Adrenal gland (tissue), 12 donors: Measurements from ENCODE around the gene CDK15. TPM values are rescaled to one million over a fixed set of nuclear protein-coding genes. Genes with fewer than 3 reads are reported as not detected.

Experiments used
- DNase-seq, 7 donors: peaks; one replicate each; pipeline ENCODE4 v3.0.0-alpha.2; 2019 to 2020
- H3K27ac ChIP-seq, 5 donors: fragments of 200-600 bp; sonication (generic) in 4 of 5; 1 replicate in 3 of 5; 2 replicates in 2 of 5; pipeline versions ENCODE4 v1.5.1 to v1.8.0; 2016 to 2020; ENCODE audit warnings: mild to moderate bottlenecking in 1 of 5
- H3K27me3 ChIP-seq: fragments of 200-600 bp; 2 replicates; pipeline ENCODE4 v1.8.0; 2021
- H3K36me3 ChIP-seq, 2 donors: fragments of 200-600 bp; replicated peaks in 1 of 2; 1 replicate in 1 of 2; 2 replicates in 1 of 2; pipeline versions ENCODE4 v1.5.1 to v1.8.0; 2018 to 2022
- H3K4me1 ChIP-seq, 2 donors: fragments of 200-600 bp; replicated peaks in 1 of 2; 1 replicate in 1 of 2; 2 replicates in 1 of 2; pipeline versions ENCODE4 v1.5.1 to v1.8.0; 2018 to 2021
- H3K4me3 ChIP-seq, 4 donors: fragments of 200-600 bp; sonication (generic) in 3 of 4; one replicate each; pipeline ENCODE4 v1.5.1; 2016 to 2018
- H3K9me3 ChIP-seq, 3 donors: fragments of 200-600 bp; sonication (generic) in 1 of 3; replicated peaks in 1 of 3; 1 replicate in 2 of 3; 2 replicates in 1 of 3; pipeline versions ENCODE4 v1.5.1 to v1.8.0; 2016 to 2021
- CTCF ChIP-seq, 6 experiments: fragments of 450-650 bp in 4 of 6; fragments of 200-600 bp in 2 of 6; sonication (generic) in 1 of 6; IDR thresholded peaks; 1 replicate in 5 of 6; 2 replicates in 1 of 6; pipeline versions ENCODE4 v1.5.1 to v1.8.0; 2016 to 2021; ENCODE audit warnings: antibody characterized with exemption in 6 of 6, mild to moderate bottlenecking in 2 of 6, moderate library complexity in 1 of 6
- POLR2A ChIP-seq, 2 donors: fragments of 450-650 bp; IDR thresholded peaks; one replicate each; pipeline ENCODE4 v1.6.1; 2017; ENCODE audit warnings: antibody characterized with exemption in 2 of 2, mild to moderate bottlenecking in 2 of 2, moderate library complexity in 1 of 2
- WGBS, 4 donors: extraction: QIAGEN DNeasy Blood & Tissue Kit in 2 of 4; methylation state at CpG; one replicate each; pipeline versions ENCODE4 v1.1.5 to v1.1.7; 2013 to 2017; 5-methylcytosine and 5-hydroxymethylcytosine counted together
- intact Hi-C, 2 donors: fragments of 100-400 bp; cut with DNase I; formaldehyde crosslinking; loops; one replicate each; pipeline versions ENCODE4 v1.14.1 to v1.15.0; 2022 to 2023
- polyA plus RNA-seq, 3 donors: library from polyadenylated mRNA; stranded (reverse); fragments of 200-250 nt in 2 of 3; fragments of 350-450 nt in 1 of 3; fragmentation: Illumina TruSeq in 1 of 3; extraction: RNeasy Lipid Tissue Mini Kit (QIAGEN cat#74804) in 1 of 3; gene quantifications; one replicate each; pipeline ENCODE4 v1.2.3, GENCODE V29; 2013 to 2014
- total RNA-seq, 9 donors: library from RNA; depleted of rRNA in 4 of 9; stranded (reverse); fragments of >200 nt in 4 of 9; fragments of 120-200 nt in 1 of 9; fragmentation: NEBNext Ultra II Directional in 1 of 9; extraction: Animal tissue kit (Norgen Biotek cat#: 25700) in 1 of 9; gene quantifications; one replicate each; pipeline versions ENCODE4 v1.1.0 to v1.2.4, GENCODE V29; 2013 to 2023
- donor health status: healthy with polysubstance abuse.
- donor health status: Bipolar disorder and iron deficiency.
- donor health status: DM: yes; HTN: yes; CAD: no.
- donor health status: DM: no; HTN: no; CAD: no.
- donor health status: DM: no; HTN: no; CAD: no.
- donor health status: DM: yes; HTN: yes; CAD: no.

The CDK15 gene
- total and polyA plus RNA-seq, 12 donors, result 0.06 to 1.2 (median 0.14) TPM; not detected in 1

GRCh38 chr2:201777043-201777442, 29.3 kb upstream of the CDK15 start:
- no peak for TF ChIP-seq POLR2A (IDR thresholded peaks at IDR 0.05)
- no peak for DNase-seq
- Histone ChIP-seq H3K27ac (no peak overlapping the region), H3K27me3 (no peaks in the 10 kb centered on the region), H3K4me1 (peaks cover 8 to 20% of the 10 kb centered on the region in 2 donors), H3K4me3 (no peak overlapping the region), H3K36me3 (no peaks in the 10 kb centered on the region), H3K9me3 (no peaks in the 10 kb centered on the region)
- intact Hi-C loops, result no loop called here

GRCh38 chr2:201777869-201778268, 28.5 kb upstream of the CDK15 start:
- intact Hi-C loops, result no loop called here
- peaks cover 8 to 20% of the 10 kb centered on the region in 2 donors for H3K4me1 ChIP-seq

GRCh38 chr2:201779901-201780673, 26.2 kb upstream of the CDK15 start:
- DNase-seq, result peak in 3 of 7 donors; percentile 32 to 63 (median 35)
- peak overlapping the region; percentile 22 to 90 (median 74) for H3K27ac ChIP-seq
- no peaks in the 10 kb centered on the region for H3K27me3 ChIP-seq
- peak overlapping the region; percentile 61 to 71 (median 64) for H3K4me3 ChIP-seq
- H3K9me3 ChIP-seq, result no peaks in the 10 kb centered on the region
- peaks cover 8 to 20% of the 10 kb centered on the region in 2 donors for H3K4me1 ChIP-seq
- WGBS, 4 donors, result 2 to 5% (median 4%) methylated on average over 20 to 22 of the region's 22 CpGs
- H3K36me3 ChIP-seq, result no peaks in the 10 kb centered on the region
- TF ChIP-seq POLR2A (IDR thresholded peaks at IDR 0.05), result no peak
- TF ChIP-seq CTCF (IDR thresholded peaks at IDR 0.05), result no peak
- intact Hi-C loops, result no loop called here

More at GRCh38 chr2:201777869-201778268, 28.5 kb upstream of the CDK15 start:
- no peak for DNase-seq
- no peaks in the 10 kb centered on the region for H3K9me3 ChIP-seq
- H3K36me3 ChIP-seq, result no peaks in the 10 kb centered on the region
- TF ChIP-seq CTCF (IDR thresholded peaks at IDR 0.05), result no peak
- TF ChIP-seq POLR2A (IDR thresholded peaks at IDR 0.05), result no peak
- H3K27ac ChIP-seq, result no peak overlapping the region
- H3K27me3 ChIP-seq, result no peaks in the 10 kb centered on the region
- no peak overlapping the region for H3K4me3 ChIP-seq

GRCh38 chr2:201780674-201781493, 25.5 kb upstream of the CDK15 start, which contains the start of gene ALS2:
Gene ALS2, minus strand, starts transcription at chr2:201780933. Its CDS starts 12,048 bp downstream, at chr2:201768885.
- no peaks in the 10 kb centered on the region for H3K27me3 ChIP-seq
- H3K27ac ChIP-seq, result peak within 1 kb of the TSS; percentile 22 to 90 (median 74)
- DNase-seq, result peak; percentile 96 to 99 (median 98)
- H3K4me3 ChIP-seq, result peak within 1 kb of the TSS; percentile 61 to 71 (median 64)
- no peak for TF ChIP-seq CTCF (IDR thresholded peaks at IDR 0.05)
- peak; percentile 16 to 64 for TF ChIP-seq POLR2A (IDR thresholded peaks at IDR 0.05)
- WGBS, 4 donors, result 0 to 1% (median 1%) methylated on average over 34 to 60 of the region's 60 CpGs
- H3K4me1 ChIP-seq, result peaks cover 8 to 20% of the 10 kb centered on the region in 2 donors
- no peaks in the 10 kb centered on the region for H3K9me3 ChIP-seq
- H3K36me3 ChIP-seq, result no peaks in the 10 kb centered on the region
- intact Hi-C loops, result no loop called here
